GM19035 (cell line): ENCODE results near the gene TP53TG5.

ENCODE experiments used
- ATAC-seq: cut with Tn5 transposase; IDR thresholded peaks from one replicate; pipeline ENCODE4 v1.9.1; 2021; ENCODE audit not compliant: unreplicated experiment

The TP53TG5 gene

DNA sequence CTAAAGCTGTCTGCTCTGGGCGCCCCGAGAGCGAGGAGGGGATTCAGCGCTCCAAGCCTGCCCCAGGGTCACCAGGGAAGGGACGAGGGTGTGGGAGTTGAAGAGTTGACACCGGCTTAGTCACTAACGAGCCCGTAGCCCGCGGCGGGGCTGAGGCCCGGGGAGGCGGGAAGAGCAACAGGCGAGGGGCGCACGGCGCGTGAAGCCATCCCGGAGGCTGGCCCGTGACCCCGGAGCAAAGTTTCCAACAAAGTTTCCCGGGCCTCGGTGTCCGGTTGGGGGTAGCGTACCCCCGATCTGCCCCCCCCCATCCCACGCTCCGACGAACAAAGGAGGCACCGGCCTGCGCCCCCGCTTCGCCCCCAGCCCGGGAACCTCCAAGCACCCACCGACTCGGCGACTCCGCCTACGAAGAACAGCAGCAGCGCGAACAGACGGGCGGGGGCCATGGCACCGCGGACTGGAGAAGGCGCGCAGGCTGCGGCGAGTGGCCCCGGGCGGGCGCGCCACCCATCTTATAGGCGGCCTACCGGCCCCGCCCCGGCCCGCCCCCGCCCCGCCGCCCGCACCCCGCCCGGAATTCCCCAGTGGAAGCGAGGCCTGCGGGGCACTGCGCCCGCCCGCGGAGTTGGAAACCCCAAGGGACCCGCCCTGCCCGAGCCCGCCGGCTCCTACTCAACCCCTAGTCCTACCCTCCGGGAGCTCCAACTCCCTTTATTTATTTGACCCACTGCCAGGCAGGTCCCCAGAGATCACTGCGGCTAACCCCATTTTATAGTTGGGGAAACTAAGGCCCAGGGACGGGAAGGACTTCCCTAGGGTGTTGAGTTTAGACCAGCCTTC, 30.0 kb downstream of the TP53TG5 start, which contains the start of gene SDC4:
Gene SDC4 (minus strand): TSS at position 489 of the 843 bp plus-strand sequence. CDS start 40 bp downstream, at position 449.
- no peak for ATAC-seq

DNA sequence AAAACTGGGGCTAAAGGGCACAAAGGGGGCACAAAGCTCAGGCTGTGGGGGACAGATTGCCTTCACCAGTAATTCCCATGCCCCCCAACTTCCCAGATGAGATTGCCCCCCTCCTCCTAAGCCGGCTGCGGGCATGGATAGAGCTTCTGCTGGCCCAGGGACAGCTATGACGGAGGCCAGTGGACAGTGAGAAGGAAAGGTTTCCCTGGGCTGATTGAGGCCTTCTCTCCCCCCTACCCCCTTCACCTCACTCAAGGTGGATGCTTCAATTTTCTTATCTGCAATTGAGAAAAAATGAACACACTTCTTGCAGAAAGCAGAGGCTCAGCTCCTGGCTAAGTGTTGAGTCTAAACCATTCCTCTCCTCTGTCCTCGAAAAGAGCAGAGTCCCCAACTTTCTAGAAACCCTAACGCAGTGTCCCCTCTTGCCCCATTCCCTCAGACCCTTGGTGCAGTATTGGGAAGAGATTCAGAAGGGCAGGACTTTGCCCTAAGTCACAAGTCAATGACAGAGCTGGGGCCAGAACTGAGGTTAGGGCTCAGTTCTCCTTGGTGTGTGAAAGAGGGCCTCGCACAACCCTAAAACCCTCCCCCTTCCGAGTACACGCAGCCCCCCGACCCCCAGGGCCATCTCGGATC, 30.7 kb downstream of the TP53TG5 start:
- ATAC-seq = no peak

DNA sequence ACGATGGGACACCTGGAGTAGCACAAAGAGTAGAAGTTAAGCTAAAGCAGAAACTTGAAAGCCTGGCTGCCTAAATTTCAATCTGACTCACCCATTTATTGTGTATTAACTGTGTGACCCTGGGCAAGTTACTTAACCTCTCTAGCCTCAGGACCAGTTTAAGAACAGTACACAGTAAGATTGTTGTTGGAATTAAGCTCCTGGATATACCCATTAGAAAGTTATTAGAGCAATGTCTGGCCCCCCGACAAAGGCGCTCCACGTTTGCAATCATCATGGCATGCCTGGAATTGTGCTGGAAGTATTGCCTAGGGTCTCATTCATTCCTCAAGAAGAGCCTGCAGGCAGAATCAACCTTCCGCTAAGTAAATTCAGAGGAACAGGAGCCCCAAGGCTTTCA, 31.3 kb downstream of the TP53TG5 start:
- no peak for ATAC-seq

DNA sequence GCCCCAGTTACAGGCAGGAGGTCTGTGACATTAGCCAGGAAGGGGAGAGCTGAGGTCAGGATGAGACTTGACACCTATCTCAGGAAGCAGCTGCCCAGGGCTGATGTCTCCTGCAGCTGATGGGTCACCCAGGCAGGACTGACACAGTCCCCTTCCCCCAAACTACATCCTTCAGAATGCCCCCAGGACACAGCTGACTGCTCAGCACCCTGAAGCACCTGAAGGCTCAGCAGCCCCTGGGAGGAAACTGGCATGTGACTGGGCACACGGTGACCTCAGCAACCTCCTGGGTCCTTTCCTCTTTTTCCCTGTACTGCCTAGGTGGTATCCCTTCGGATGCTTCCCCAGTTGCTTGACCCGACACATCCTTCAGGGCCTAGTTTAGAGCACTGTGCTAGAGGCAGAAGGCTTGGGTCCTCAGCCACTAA, 31.8 kb downstream of the TP53TG5 start:
- no peak for ATAC-seq

DNA sequence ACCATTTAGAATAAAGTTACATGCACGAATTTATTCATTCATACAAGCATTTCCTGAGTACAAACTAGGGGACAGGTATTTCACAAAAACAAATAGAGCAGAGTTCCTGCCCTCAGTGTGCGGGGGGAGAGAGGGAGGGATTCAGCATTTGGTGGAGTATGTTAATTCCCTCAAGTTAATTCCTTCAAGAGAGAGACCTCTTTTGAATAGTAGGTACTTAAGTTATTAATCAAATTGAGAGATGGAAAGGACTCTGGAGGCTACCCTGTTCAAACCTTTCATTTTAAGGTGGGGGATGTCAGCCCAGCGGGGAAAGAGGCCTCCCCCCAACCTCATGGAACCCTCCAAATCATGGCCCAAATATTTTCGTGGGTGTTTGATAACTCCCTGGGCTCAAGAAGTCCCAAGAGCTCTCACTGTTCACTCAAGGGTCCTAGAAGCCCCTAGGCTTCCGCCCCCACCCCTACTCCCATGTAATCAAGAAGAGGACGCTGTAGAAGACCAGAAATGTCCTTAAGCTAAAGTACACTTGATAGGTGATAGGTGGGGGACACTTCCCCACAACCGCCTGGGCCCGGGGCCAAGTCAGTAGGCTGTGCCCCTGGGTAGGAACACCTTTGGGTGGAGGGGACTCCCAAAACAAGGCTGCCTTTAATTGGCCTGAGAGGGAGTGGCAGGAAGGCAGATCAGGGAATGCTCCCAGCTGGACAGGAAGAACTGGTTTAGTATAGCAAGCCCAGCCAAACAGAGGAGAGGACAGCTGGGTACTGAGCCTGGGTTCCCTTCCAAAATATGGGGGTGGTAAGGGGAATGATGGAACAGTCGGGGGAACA, 32.8 kb downstream of the TP53TG5 start:
- ATAC-seq = no peak

DNA sequence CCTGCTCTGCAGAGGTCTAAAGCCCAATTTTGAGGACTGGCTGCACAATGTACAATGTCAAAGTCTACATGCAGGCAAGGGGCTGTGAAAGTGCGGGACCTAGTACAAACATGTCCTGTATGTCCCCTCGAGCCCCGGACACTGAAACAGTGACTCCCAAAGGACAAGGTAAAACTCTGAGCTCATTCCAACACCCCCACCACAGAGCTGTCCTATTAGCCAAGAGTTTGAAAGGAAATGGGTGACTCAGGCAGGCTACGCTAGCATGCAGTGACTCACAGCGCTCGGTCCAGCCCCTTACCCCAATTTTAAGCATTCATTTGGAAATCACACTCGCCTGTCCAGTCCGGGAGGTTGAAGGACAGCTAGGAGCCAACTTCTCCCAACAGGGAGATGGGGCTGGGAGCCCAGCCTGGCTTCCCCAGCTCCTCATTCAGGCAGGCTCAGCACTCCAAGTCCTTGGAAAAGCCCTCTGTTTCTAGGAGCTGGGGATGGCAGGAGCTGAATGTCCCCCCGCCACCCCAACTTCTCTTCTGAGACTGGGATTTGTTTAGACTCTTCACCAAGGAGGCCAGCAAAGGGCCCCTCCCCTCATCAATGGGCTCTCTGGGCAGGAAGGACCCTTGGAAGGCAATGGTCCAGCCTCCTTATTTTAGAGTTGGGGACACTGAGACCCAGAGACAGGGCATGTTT, 33.8 kb downstream of the TP53TG5 start:
- ATAC-seq = no peak

DNA sequence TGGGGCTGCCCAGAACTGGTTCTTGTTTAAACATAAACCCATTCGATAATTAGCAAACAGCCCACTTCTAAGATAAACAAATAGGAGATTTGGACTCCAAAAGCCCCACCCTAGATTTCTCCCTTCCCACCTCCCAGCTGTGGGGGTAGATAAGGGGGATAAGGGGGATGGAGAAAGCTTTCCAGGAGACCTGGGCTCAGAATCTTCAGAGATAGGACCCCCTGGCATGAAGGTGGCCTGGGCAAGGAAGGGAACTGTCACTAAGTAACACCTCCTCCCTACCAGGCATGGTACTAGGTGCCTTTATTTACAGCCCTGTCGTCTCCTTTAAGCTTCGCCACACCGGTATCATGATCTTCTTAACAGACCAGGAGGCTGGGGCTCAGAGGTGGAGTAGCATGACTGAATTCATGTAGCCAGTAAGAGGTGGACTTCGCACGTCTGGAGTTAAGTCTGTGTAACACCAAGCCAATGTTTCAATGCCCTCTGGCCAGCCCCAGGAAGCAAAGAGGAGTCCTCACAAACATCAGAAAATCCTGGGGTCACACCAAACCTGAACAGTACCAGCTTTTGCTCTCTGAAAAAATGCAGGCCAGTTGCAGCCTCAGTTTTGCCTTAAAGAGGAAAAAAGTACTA, 34.5 kb downstream of the TP53TG5 start:
- no peak for ATAC-seq

DNA sequence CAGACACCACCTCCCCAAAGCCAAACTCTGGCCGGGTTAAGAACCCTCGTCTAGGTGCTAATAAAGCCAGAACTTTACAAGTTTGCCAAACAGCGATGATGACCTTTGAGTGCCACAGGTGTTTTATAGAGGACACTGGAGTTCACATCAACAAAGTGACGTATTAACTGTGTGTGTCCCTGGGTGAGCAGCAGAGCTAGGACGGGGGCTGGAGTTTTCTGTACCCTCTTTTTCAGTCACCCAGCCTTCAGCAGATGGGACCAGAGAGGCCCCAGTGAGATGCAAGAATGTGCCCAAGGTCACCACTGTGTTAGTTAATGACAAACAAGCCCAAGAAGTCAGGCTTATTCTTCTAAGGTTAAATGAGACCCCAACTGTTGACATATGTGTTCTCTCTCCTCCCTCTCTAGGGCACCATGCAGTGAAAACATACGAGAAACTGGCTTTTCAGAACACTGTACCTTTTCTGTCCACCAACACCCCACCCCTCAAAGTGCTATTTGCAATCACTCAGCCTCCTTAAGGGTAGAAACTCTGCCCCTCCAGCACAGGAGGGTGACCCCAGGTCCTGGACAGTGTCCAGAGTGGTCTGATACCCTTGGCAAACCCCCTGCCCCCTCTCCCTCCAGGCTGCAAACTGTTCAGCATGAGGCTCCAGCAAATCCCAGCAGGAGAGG, 35.1 kb downstream of the TP53TG5 start:
- ATAC-seq = no peak

DNA sequence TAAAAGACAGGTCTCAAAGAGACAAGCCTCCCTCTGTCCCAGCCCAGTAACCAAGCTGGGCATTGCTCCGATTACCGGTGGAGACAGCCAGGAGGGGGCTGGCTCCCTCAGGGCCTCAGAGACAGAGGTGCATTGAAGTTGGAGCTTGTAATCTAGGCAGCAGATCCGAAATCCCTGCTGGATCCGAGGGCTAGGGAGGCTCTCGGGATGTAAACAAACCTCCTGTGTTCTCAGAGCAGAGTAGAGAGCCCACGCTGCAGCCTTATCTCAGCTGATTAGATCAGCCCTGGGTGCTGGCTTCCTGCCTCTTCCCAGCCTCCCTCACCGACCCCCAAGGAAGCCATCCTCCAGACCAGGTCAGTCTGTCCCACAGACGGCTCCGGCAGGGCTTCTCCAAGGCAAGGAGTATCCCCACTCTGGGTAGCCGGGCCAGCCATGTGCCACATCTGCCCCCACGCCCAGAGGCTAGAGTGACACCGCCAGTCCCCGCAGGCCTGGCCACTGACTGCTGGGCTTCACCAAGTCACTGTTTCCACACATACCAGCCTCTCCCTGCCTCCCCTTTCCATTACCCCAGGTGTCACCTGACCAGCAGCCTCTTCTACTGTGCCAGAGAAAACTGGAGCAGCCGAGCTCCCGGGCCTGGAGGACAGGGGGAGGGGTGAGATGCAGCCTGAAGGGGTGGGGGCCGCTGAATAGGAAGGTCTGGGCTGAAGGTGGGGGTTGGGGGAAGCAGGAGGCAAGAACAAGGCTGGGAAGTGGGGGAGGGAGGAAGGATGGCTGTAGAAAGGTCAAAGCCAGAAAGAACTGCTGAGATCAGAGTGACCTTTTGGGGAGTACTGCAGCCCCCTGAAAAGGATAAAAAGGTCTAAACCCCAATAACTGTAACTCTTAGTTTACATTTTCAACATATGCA, 35.9 kb downstream of the TP53TG5 start:
- no peak for ATAC-seq

DNA sequence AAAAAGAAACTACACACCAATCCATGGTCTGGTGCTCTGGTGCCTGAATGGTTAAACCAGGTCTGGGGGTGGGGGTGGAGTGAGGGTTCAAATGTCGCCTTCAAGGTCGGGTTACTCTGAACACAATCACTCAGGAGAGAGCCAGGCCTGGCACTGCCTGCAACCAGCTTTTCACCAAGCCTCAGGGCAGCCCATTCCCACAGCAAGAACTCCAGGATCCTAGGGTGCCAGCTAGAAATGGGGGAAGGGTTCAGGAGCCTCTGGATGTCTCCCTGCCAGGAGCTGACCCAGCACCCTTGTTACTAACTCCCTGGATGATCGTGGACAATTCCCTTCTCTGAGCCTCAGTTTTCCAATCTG, 36.6 kb downstream of the TP53TG5 start:
- ATAC-seq = no peak

DNA sequence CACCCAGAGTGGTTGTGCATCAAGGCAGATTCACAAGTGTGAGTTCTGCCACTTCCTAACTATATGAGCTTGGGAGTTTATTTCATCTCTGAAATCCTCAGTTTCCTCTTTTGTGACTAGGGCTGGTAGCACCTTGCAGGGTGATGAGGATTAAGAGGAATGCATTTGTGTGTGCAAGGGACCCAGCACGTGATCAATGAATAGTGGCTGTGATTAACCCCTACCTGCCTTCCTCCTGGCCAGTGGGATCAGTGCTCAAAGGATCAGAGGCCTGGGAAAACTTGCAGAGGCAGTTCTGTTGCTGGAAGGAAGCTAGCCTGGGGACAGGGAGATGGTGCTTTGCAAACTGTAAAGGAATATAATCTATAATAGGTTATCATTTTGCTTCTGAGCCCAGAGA, 37.2 kb downstream of the TP53TG5 start:
- ATAC-seq = no peak

DNA sequence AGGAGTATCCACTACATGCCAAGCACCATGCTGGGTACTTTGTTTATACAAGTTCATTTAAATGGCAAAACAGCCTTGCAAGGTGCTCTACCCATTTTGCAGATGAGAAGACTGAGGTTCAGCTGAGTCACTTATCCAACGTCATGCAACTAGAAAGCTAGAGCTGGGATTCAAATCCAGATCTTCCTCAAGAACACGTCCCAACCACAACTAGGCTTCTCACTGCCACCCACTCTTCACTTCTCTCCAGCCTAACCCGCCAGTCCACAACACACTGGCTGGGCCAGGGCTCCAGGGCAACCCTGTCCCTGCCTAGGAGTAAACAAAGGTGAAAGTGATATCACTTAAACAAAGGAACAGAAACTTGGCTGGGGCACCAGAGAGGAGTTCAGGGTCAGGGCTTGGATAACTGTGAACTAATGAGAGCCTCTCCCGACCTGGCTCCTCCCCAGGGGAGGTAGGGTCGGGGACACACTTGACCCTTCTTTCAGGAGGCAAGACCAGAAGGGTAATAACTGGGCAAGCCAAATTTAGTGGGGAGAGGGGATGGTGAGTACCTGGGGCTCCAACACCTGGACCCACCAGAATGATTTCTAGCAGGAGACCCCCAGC, 37.8 kb downstream of the TP53TG5 start:
- no peak for ATAC-seq

DNA sequence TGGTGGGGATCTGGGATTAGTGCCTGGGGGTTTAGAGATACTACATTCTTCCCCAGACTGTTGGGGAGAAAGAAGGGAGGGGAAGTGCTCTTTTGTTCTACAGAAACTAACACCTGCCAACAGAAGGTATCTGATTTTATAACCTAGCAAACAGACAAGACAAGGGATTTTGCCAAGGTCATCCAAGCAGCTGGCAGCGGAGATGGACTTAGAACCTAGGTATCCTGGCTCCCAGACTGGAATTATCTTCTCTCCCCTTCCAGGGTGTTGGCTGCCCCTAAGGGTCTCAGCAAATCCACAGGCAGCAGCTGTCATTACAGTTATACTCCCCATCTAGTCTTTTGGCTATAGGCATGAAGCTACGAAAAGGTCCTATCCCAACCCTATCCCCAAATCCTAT, 38.3 kb downstream of the TP53TG5 start:
- ATAC-seq = no peak

DNA sequence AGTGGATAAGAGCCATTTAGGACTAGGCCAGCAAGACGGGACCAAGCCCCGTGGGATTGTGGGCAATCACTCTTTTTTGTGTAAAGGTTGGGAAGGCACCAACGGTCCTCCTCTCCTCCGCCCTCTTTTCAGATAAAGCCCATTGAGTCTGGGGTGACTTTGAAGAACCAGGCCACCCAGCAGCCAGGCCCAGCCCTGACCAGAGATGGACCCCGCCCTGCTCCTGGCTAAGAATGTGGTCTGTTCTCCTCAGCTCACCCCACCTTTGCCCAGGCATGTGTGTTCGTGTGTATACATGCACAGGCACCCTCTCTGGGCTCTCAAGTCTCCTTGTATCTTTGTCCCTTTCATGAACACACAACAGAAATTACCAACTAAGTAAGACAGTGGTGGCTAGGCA, 39.0 kb downstream of the TP53TG5 start:
- no peak for ATAC-seq

DNA sequence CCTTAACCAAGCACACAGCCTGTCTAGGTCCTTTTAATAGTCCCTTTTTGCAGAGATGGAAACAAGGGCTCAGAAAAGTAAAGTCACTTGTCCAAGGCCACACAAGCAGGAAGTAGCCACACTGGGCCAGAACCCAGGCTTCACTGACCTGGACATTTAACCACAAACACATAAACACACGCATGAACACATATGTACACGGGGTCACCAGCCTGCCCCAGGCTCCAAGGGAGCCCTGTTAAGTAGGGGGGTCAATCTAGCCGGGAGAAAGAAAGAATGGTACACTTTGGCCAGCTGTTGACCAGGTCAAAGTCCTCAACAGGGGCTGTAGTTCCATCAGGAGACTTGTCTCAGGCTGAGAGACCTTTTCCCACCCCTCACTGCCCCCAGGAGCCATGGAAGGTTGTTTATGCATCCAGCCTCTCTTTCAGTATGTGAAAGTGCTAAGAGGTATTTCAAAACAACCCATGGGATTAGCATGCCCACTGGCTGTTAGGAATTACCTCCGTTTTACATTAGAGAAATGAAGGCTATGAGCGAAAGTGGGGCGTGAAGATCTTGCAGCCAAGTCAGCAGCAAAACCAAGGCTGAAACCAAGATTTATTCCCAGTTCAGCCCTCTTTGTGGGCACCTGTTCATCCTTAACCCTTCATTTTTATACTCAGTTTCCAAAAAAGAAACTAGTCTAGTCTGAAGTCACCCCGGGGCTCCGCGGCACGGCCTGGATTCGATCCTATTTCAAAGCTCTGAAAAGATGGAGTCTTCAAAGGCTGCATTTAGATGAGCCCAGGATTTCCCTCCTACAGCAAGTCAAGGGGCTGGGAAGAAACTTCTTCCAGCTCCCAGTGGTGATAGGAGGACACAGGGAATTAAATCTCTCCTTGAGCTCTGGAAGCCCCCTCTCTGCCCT, 39.7 kb downstream of the TP53TG5 start:
- ATAC-seq = no peak

DNA sequence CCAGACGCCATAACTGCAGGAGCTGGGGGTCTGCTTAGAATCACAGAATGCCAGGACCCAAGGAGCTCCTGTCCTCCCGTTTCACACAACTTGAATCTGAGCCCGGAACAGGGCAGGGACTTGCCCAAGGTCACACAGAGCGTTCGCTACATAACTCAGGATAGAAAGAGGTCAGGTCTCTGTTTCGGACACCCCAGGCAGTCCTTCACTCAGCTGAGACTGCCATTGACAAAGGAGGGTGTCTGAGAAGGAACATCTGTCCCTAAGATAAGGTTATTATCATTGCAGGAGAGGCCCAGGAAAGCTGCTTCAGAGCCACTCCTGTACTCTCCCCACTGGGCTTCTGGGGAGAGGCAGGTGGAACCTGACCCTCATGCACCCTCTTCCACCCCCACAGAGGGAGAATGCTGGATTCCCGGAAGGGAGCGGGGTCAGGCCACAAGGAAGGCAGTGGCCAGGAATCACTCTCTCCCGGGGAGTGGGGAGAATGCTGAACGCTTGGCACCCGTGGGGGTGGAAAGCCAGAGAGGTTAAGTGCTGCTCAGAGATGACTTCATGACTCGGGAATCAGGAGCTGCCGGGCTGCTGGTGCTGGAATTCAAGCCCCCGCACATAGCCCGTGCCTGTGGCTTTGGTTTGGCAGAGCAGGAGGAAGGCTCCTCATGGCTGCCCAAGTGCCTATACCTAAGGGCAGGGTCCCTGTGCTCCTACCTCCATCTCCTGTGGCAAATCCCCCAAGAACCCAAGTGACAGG, 40.6 kb downstream of the TP53TG5 start:
- ATAC-seq = no peak
